GM18861 (cell line): ENCODE results near the gene ANXA9.

Experiments used
- ATAC-seq: cut with Tn5 transposase; IDR thresholded peaks from one replicate; pipeline ENCODE4 v1.9.1; 2021; ENCODE audit not compliant: unreplicated experiment

The ANXA9 gene

GRCh38 chr1:150974580-150975478 lies 7.3 kb upstream of the ANXA9 start, which contains the start of gene CERS2:
Gene CERS2 (minus strand): TSS chr1:150974835. CDS start chr1:150969090, 5,745 bp downstream.
- ATAC-seq = no peak

- ATAC-seq = no peak
Measured at GRCh38 chr1:150976401-150976821, 5.7 kb upstream of the ANXA9 start.

DNA sequence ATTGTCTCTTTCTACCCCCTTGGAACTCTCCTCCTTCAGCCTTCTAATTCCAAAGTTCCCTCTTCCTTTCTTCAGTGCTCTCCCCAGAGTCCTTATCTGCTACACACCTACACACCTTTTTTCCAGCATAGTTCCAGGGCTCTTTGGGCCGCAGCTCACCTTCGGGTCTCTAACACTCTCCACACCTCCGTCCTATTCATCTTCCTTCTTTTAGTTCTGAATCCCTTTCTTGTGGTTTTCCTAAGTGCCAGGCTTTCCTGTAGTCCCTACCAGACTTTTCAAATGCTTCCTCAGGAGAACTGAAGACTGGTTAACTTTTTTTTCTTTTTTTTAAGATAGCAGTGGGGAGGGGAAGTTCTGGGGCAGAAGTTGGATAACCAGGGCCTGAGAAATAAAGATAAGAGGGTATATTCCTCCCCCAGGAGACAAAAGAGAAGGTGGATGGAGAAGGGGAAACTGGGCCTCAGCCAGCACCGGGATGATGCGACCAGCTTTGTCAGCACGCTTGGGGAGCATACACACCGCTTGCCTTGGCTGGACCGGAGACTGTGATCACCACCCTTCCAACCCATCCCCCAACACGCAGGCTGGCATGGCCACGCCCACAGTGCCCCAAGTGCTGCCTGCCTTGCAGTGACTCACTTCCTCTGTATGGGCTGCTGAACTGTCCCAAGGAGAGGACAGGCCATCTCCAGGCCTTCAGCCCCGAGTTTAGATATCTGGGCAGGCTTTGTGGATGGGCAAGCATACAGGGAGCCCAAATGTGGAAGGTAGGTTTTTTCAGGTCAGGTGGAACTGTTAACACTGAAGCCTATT lies 5.0 kb upstream of the ANXA9 start:
- ATAC-seq = no peak

DNA sequence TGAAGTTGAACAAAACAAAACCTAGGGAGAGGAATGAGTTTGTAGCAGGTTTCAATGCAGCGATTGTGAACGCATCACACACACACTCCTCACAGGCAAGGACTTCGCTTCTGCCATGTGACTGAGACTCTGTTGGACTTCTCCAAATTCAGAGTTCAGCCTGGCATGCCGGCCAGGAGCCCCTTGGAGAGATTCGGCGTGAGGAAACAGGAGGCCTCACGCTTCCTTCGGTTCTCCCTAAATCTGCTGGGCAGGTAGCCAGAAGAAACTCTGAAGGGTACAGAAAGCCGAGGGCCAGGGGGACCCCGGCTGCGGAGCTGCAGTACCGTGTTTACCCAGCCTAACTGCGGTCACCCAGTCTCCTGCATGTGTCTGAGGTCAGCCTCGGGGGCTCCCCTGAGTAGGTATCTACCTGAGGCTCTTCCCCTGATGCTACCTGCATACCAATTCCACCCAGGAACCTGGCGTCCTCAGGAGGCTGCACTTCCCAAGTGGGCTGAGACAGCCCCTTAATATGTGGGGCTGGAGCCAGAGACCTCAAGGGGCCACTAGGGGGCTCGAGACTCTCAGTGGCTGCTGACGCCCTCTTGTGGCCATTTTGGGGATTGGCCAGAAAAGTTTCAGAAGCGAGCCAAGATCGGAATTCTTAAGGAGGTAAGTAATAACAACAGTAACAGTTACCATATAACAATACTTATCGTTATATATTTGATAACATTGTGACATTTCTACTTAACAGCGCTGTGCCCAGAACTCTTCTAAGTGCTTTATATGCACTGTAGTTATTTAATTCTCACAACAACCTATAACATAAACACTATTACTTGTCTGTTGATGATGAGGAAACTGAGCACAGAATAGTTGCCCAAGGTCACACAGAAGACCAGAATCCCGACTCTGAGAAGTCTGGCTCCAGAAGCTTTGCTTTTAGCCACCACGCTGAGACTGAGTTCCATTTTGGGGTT lies 2.7 kb upstream of the ANXA9 start:
- ATAC-seq = peak; percentile 42

DNA sequence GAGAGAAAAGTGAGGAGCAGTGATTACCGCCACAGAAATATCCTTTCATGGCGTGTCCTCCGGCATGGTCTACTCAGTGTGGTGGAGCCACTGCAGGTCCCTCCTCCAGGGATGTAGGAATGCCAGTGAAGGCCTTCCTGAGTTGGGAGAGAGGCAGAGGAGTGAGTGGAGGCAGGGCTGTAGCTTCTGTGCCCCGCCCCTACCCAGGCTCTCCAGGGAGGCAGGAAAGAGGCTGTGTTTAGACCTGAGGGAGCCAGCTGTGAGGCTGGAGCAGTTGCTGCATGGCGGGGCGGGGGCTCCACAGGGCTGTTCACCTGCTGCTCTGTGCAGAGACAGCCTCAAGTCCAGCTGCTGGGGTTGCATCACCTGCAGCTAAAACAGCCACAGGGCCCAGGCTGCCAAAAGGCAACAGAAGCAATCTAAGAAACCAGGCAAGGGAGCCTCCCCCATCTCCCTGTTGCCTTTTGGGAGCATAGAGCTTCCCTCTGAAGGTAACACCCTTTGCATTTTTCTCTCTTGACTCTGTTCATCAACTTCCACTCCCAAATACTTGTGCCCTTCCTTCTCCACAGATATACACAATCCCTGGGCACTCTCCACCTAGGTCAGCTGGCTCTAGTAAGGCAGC lies 801 bp upstream of the ANXA9 start:
- ATAC-seq = no peak

GRCh38 chr1:150985179-150985825 lies 3.2 kb downstream of the ANXA9 start:
- no peak for ATAC-seq

- ATAC-seq = no peak
Measured at GRCh38 chr1:150987924-150988323, 5.8 kb downstream of the ANXA9 start.

DNA sequence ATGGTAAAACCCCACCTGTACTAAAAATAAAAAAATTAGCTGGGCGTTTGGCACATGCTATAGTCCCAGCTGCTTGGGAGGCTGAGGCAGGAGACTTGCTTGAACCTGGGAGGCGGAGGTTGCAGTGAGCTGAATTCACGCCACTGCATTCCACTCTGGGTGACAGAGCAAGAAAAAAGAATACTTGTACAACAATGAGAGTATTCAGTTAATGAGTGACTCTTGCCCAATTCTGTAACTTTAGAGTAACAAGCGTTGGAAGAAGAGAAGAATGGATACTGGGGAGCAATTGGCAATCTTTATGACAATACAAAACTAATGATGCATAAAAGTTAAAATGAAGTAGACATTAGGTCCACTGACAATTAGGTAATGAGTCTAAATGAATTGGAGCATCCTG lies 10.5 kb downstream of the ANXA9 start:
- ATAC-seq = no peak

DNA sequence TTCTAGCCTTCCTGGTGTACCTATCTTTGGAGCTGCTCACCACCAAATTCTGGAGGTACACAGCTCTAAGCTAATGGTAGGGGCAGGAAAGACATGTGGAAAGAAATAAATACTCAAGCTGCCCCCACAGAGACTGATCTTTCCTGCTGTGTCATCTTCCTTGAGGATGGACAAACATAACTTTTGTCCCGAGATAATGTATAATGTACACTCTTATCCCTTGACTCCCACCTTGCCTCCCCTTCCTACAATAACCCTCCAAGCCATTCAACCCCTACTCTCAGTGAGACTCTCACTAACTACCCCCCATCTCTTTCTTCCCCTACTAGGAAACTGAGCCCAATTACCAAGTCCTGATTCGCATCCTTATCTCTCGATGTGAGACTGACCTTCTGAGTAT lies 12.2 kb downstream of the ANXA9 start:
- no peak for ATAC-seq

- ATAC-seq = no peak
Measured at GRCh38 chr1:150995460-150995859, 13.4 kb downstream of the ANXA9 start.

DNA sequence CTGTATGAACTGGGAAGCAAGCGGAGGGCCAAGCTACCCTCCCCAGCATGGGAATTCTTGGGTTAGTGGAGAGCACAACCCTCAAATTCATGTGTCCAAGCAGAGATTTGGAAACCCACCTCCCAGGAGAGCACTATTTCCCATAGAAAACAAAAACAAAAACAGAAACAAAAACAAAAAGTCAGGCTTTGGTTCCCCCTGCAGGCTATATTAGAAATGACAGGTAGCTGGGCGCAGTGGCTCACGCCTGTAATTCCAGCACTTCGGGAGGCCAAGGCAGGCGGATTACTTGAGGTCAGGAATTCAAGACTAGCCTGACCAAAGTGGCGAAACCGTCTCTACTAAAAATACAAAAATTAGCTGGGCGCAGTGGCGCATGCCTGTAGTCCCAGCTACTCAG lies 13.8 kb downstream of the ANXA9 start:
- no peak for ATAC-seq

GRCh38 chr1:150997126-150997872 lies 15.2 kb downstream of the ANXA9 start:
- ATAC-seq = no peak

DNA sequence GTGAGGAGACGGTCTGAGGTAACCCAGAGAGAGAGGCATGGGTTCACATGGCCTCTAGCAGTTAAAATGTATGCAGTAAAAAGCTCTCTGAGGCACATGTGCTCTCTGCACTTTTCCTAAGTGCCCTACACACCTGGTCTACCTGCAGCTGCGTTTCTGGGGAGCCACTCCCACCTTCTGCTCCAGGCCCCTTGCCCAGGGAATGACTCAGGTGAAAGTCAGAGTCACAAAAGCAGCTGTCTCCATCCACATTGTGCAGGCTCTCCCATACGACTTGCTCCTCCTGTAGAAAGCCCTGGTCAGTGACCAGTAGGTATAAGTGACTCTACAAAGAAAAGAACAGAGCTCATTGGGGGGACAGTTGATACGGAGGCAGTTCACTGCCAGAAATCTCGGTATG lies 15.9 kb downstream of the ANXA9 start:
- ATAC-seq = no peak

DNA sequence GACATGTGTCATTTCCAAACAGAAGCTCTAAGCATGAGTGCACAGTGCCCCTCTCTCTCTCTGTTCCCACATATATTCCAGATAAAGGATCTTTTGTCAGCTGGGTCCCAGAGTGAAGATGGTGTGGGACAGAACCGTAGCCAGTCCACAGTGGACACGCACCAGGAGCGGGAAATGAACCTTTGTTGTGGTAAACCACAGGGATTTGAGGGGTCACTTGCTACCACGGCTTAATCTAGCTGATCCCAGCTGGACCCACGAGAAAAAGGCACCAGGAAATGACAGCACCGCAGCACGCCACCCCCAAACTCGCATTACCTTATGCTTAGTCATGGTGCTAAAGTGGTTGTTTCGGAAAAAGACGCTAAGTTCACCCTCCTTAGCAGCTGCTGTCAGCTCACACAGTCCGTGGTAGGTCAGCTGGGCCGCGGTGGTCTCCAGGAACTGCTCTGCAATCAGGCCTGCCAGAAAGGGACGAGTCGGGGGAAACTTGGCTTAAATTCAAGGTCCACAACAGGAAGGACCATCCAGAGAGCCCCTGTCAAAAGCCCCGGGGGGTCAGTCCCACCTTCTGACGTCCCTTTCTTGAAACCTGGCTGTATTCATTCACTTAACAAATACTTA lies 17.1 kb downstream of the ANXA9 start:
- no peak for ATAC-seq

DNA sequence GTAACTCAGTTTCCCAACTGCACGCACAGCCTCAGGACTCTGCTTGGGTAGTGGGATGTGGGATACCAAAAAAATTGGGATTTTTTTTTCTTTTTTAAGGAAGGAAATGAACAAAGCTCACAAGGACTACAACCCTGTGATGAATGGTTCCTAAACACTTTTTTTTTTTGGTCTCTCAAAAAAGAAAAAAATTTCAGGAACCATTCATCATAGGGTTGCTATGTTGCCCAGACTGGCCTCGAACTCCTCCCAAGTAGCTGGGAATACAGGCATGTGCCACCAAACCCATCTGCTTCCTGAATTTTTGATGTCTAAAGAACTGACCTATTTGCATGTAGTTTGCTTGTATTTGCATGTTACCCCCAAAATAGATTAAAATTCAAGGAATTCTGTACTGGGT lies 17.8 kb downstream of the ANXA9 start:
- ATAC-seq = no peak

DNA sequence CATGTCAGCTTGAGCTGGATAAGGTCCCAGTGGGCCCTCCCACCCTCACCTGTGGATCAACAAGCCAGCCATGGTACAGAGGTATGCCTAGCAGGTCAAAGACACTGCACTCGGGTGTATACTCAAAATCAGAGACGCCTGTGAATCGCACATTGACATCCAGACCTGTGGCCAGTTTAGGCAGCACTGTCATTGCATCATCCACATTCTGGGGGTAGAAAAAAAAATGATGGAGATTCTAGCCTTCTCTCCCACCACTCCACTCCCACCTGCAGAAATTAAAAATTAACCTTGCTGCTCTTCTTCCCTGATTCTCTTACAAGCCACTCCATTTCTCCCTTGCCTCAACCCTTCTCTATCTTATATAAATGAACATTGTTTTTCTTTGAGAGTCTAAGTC lies 18.3 kb downstream of the ANXA9 start:
- no peak for ATAC-seq

- ATAC-seq = no peak
Measured at GRCh38 chr1:151001602-151002001, 19.5 kb downstream of the ANXA9 start.

- ATAC-seq = no peak
Measured at GRCh38 chr1:151002051-151002450, 20.0 kb downstream of the ANXA9 start.

GRCh38 chr1:151002611-151003010 lies 20.5 kb downstream of the ANXA9 start:
- no peak for ATAC-seq
